GM20000 (cell line): ENCODE data around the gene SLC47A2.

ENCODE experiments used
- DNase-seq: peaks from one replicate; pipeline ENCODE4 v3.0.0; 2012; ENCODE audit warnings: low spot score
- CTCF ChIP-seq: IDR thresholded peaks from 2 replicates; pipeline ENCODE4 v1.5.1; 2012; ENCODE audit warnings: mild to moderate bottlenecking, control low read depth; ENCODE audit errors: extremely low read depth, missing control alignments

SLC47A2 gene

DNA sequence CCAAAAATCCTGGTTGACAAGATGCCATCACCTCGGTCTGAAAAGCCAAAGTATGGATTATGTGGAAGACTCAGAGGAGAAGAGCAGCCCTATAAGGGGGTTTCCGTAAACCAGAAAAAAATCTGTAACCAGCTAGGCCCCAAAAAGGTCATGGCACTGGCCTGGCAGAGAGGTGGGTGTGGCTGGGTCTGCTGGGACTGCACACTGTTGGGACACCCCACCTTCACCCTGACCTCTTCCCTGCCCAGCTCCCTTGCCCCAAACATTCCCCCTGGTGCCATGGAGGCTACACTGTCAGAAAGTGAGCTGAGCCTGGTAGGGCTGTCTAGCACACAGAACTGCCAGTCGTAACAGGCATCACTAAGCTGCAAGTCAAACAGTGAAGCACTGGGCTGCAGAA, 6.5 kb downstream of the SLC47A2 start:
- no peak for DNase-seq
- TF ChIP-seq CTCF = no peak

- no peak for TF ChIP-seq CTCF
- peak; percentile 6 for DNase-seq
These were observed 7.8 kb downstream of the SLC47A2 start for GRCh38 chr17:19708431-19709175.

- DNase-seq = no peak
- TF ChIP-seq CTCF = no peak
These were observed 8.6 kb downstream of the SLC47A2 start for GRCh38 chr17:19707728-19708221.

GRCh38 chr17:19706791-19707727, 9.3 kb downstream of the SLC47A2 start:
- no peak for TF ChIP-seq CTCF
- no peak for DNase-seq

DNA sequence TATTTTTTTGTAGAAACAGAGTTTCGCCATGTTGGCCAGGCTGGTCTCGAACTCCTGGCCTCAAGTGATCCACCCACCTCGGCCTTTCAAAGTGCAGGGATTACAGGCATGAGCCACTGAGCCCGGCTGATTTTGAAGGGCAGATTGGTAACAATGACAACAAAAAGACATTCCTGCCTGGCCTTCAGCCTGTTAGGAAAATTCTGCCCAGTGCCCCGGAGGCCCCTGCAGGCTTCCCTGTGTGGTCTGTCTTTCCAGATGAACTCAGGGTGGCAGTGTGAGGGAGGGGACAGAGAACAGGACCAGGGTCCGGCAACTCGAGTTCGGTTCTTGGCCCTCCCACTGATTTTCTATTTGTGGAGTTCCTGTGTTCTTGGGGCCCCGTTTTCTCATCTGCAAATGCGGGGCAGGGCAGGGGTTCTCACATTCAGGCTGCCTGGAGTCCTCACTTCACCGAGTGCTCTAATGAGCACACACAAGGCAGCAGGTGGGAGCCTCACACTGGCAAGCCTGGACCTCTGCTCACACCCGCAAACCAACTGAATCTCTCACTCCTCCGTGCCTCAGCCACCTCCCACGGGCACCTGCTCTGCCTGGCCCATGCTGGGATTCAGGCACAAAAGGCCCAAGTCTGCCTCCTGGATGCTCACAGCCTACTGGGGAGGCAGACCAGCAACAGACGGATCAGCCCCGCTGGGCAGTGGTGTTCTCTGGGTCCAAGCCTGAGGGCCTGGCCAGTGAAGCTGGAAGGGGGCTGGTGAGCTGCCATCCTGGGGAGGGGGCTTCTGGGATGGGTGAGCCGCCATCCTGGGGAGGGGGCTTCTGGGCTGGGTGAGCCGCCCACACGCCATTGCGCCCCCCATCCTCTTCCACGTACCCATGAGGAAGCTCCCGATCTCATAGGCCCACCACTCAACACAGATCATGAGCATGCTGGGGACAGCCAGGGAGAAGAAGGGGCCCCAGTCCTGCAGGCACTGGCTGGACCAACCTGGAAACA, 10.3 kb downstream of the SLC47A2 start:
- TF ChIP-seq CTCF = no peak
- DNase-seq = peak; percentile 17

DNA sequence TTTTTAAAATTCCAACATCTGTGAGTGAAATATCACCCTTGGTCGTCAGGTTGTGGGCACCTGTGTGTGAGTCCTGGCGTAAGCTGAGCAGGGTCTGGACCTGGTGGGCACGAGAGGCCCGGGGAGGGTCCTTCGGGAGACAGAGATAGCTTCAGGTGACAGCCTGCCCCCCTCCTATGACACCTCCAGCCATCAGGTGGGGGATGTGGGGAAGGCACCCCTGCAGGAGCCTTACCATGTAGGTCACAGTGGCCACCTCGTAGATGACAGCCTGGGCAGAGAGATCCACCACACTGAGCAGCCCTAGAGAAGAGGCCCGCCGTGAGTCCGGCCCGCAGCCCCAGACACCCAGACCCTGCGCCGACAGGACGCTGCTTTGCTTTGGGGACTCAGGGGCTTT, 11.2 kb downstream of the SLC47A2 start:
- no peak for DNase-seq
- no peak for TF ChIP-seq CTCF
